VCaP (cell line): ENCODE results near the gene PGF.

Experiments used
- H3K27ac ChIP-seq: fragments of 450-650 bp; 2 replicates; pipeline ENCODE4 v1.5.1; 2017
- CTCF ChIP-seq: fragments of 450-650 bp; conservative IDR thresholded peaks from 2 replicates; pipeline ENCODE4 v1.5.1; 2017; ENCODE audit warnings: mild to moderate bottlenecking, moderate library complexity

Gene PGF

GRCh38 chr14:74897642-74898041 is 57.8 kb downstream of the PGF start:
- TF ChIP-seq CTCF, result no peak
- H3K27ac ChIP-seq, result no peak overlapping the region

- TF ChIP-seq CTCF, result no peak
- no peak overlapping the region for H3K27ac ChIP-seq
Observed at GRCh38 chr14:74896400-74896799, 59.0 kb downstream of the PGF start.

GRCh38 chr14:74893614-74894091 is 61.7 kb downstream of the PGF start:
- no peak for TF ChIP-seq CTCF
- H3K27ac ChIP-seq, result no peak overlapping the region

- no peak for TF ChIP-seq CTCF
- H3K27ac ChIP-seq, result no peak overlapping the region
Observed at GRCh38 chr14:74892745-74893144, 62.7 kb downstream of the PGF start.

- H3K27ac ChIP-seq, result no peak overlapping the region
- TF ChIP-seq CTCF, result no peak
Observed at GRCh38 chr14:74891870-74892269, 63.5 kb downstream of the PGF start.
